Measurements from ENCODE around the gene TSHZ2.

DNA sequence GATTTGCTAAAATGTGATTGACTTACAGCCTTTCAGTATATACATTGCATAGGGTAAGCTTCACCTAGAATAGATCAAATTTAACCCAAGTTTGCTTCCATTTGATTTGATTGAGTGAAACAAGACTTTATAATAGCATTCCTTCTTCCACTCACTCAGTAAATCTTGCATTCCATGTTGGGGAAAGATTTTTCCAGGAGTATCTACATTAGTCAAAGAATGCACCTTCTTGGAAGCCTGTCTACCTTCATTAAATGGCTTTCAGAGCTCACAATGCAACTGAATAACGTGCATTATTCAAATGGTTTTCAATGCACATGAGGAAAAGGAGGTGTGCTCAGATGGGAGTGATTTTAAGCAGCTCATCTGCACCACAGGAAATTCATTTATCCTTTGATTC lies 38.3 kb upstream of the TSHZ2 start:
- TF ChIP-seq CTCF (IDR thresholded peaks at IDR 0.05) (no peak), POLR2A (IDR thresholded peaks at IDR 0.05) (no peak), POLR2AphosphoS5 (IDR thresholded peaks at IDR 0.05) (no peak)
